Stomach (tissue), 4 donors: ENCODE results near the gene PPP2R2C.

Experiments used
- EP300 ChIP-seq: sonication (generic); formaldehyde crosslinking; IDR thresholded peaks from one replicate; pipeline ENCODE4 v1.6.1; 2017; ENCODE audit warnings: antibody characterized with exemption
- POLR2A ChIP-seq, 4 donors: fragments of 450-650 bp; IDR thresholded peaks; one replicate each; pipeline ENCODE4 v1.6.1; 2016; ENCODE audit warnings: antibody characterized with exemption in 4 of 4, control low read depth in 2 of 4, mild to moderate bottlenecking in 1 of 4, moderate library complexity in 1 of 4
- POLR2AphosphoS5 ChIP-seq, 3 donors: sonication (generic); formaldehyde crosslinking; IDR thresholded peaks; one replicate each; pipeline ENCODE4 v1.6.1; 2016; ENCODE audit warnings: antibody characterized with exemption in 3 of 3
- TF ChIP-seq, protein P1 (sequence below), 7 experiments: fragments of 450-650 bp in 4 of 7; fragments of 200-600 bp in 3 of 7; sonication (generic) in 3 of 7; IDR thresholded peaks; one replicate each; pipeline ENCODE4 v1.5.1; 2016 to 2019; ENCODE audit warnings: antibody characterized with exemption in 7 of 7, control low read depth in 2 of 7, mild to moderate bottlenecking in 1 of 7

DNA sequence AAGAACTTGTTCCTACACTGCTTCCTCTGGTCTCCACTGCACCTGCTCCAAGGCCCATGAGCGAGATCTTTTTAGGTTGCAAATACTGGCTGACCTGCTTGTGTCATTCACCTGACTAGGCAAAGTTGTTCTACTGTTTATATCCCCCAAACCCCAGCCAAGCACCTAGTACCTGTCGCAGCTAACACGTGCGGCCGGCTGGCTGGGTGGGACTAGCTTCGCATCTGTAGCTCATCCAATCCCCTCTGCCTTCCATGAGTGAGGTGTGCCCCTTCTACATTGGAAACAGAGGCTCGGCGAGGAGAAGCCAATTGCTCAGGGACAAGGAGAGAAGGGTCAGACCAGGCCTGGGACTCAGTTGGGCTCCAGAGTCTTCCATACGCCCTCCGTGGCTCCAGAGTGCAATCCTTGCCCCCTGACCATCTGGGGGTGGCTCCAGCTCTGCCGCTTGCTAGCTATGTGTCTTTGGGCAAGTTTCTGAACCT is 116.3 kb downstream of the PPP2R2C start:
- TF ChIP-seq, protein P1, sequence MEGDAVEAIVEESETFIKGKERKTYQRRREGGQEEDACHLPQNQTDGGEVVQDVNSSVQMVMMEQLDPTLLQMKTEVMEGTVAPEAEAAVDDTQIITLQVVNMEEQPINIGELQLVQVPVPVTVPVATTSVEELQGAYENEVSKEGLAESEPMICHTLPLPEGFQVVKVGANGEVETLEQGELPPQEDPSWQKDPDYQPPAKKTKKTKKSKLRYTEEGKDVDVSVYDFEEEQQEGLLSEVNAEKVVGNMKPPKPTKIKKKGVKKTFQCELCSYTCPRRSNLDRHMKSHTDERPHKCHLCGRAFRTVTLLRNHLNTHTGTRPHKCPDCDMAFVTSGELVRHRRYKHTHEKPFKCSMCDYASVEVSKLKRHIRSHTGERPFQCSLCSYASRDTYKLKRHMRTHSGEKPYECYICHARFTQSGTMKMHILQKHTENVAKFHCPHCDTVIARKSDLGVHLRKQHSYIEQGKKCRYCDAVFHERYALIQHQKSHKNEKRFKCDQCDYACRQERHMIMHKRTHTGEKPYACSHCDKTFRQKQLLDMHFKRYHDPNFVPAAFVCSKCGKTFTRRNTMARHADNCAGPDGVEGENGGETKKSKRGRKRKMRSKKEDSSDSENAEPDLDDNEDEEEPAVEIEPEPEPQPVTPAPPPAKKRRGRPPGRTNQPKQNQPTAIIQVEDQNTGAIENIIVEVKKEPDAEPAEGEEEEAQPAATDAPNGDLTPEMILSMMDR (IDR thresholded peaks at IDR 0.05): no peak
- TF ChIP-seq POLR2AphosphoS5 (IDR thresholded peaks at IDR 0.05): no peak
- TF ChIP-seq POLR2A (IDR thresholded peaks at IDR 0.05): no peak
- TF ChIP-seq EP300: no peak
